Gastroesophageal sphincter (tissue), 4 donors: ENCODE measurements around the gene CHTOP. TPM values are rescaled to one million over a fixed set of nuclear protein-coding genes. Genes with fewer than 3 reads are reported as not detected.

Experiments
- ATAC-seq: fragments of 150-250 bp; one replicate; pipeline ENCODE4 v1.9.1; 2016; ENCODE audit warnings: mild to moderate bottlenecking, moderate library complexity
- H3K27ac ChIP-seq, 4 donors: fragments of 200-600 bp; sonication (generic) in 3 of 4; 1 replicate in 3 of 4; 2 replicates in 1 of 4; pipeline ENCODE4 v1.5.1; 2016 to 2019
- H3K27me3 ChIP-seq: fragments of 200-600 bp; sonication (generic); one replicate; pipeline ENCODE4 v1.5.1; 2019
- H3K36me3 ChIP-seq, 2 donors: fragments of 200-600 bp; sonication (generic); one replicate each; pipeline ENCODE4 v1.5.1; 2019; ENCODE audit warnings: control low read depth in 1 of 2
- H3K4me1 ChIP-seq, 3 donors: fragments of 200-600 bp; sonication (generic); 1 replicate in 2 of 3; 2 replicates in 1 of 3; pipeline ENCODE4 v1.5.1; 2016 to 2019; ENCODE audit warnings: control low read depth in 2 of 3
- H3K4me3 ChIP-seq, 2 donors: fragments of 200-600 bp; sonication (generic); one replicate each; pipeline ENCODE4 v1.5.1; 2019; ENCODE audit warnings: mild to moderate bottlenecking in 1 of 2, moderate library complexity in 1 of 2
- H3K9me3 ChIP-seq, 3 donors: fragments of 200-600 bp; sonication (generic); one replicate each; pipeline ENCODE4 v1.5.1; 2017 to 2019; ENCODE audit warnings: control low read depth in 2 of 3
- EP300 ChIP-seq: sonication (generic); formaldehyde crosslinking; IDR thresholded peaks from one replicate; pipeline ENCODE4 v1.6.1; 2017; ENCODE audit warnings: antibody characterized with exemption, mild to moderate bottlenecking
- POLR2A ChIP-seq, 2 donors: fragments of 450-650 bp; IDR thresholded peaks; one replicate each; pipeline ENCODE4 v1.6.1; 2017; ENCODE audit warnings: antibody characterized with exemption in 2 of 2, mild to moderate bottlenecking in 2 of 2, moderate library complexity in 1 of 2
- POLR2AphosphoS5 ChIP-seq: sonication (generic); formaldehyde crosslinking; IDR thresholded peaks from one replicate; pipeline ENCODE4 v1.6.1; 2017; ENCODE audit warnings: antibody characterized with exemption
- WGBS, 2 donors: methylation state at CpG; one replicate each; pipeline ENCODE4 v1.1.5; 2018; ENCODE audit warnings: low coverage in 1 of 2; 5-methylcytosine and 5-hydroxymethylcytosine counted together
- total RNA-seq, 4 donors: library from RNA; depleted of rRNA; stranded (reverse); fragments of >200 nt; gene quantifications; one replicate each; pipeline ENCODE4 v1.1.0, GENCODE V29; 2016
- TF ChIP-seq, protein P1 (sequence below), 4 experiments: fragments of 200-600 bp in 2 of 4; fragments of 450-650 bp in 2 of 4; sonication (generic) in 1 of 4; IDR thresholded peaks; one replicate each; pipeline ENCODE4 v1.5.1; 2017 to 2019; ENCODE audit warnings: antibody characterized with exemption in 4 of 4, mild to moderate bottlenecking in 2 of 4, moderate library complexity in 2 of 4

Gene CHTOP
- total RNA-seq, 4 donors from 2014 or later: 33.7 to 57.0 (median 42.2) TPM

DNA sequence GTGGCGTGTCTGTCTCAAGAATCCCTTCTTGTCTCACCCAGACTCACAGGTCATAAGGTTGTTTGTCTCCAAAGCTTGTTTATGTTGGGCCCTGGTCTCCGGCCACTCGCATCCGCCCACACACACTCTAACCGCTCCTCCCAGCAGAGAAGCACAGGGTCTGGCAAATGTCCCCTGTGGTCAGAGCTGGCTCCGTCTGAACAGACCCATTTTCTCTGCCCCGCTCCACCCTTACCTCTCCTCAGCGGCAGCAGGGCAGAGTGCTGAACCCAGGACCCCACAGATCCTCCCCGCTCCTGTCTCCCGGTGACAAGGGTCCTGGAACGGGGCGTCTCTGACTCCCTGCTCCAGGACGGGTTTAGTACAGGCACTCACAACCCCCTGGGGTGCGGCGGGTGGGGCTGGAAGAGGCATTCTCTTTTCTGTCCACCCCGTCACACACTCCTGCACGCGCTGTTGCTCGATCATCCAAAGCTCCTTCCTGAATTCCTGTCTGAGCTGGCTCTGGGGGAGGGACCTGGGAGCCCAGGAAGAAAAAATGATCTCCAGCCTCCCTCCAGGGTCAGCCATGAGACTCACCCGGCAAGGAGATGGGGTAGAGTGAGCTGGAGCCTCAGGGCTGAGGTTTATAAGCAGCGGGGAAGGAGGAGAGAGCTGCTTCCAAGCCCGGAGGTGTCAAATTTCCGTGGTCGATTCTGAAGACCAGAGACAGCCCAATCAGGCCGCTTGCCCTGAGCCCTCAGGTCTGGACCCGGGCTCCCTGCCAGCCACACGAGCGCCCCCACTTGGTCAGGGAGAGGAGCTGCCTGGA, 6.8 kb upstream of the CHTOP start, which contains the start of gene S100A13:
Gene S100A13 (minus strand): TSS at position 602 of the 811 bp plus-strand sequence. CDS start 1,033 bp downstream, outside the sequence.
- peak; percentile 78 for ATAC-seq
- peaks cover 0 to 55% (median 15%) of the 10 kb centered on the region in 3 donors for H3K4me1 ChIP-seq
- H3K27me3 ChIP-seq: no peaks in the 10 kb centered on the region
- peaks cover 0 to 29% of the 10 kb centered on the region in 2 donors for H3K36me3 ChIP-seq
- peak within 1 kb of the TSS; percentile 46 to 61 for H3K4me3 ChIP-seq
- TF ChIP-seq POLR2A (IDR thresholded peaks at IDR 0.05): peak; percentile 61 to 80
- TF ChIP-seq POLR2AphosphoS5: peak; percentile 78
- TF ChIP-seq EP300: no peak
- TF ChIP-seq, protein P1, sequence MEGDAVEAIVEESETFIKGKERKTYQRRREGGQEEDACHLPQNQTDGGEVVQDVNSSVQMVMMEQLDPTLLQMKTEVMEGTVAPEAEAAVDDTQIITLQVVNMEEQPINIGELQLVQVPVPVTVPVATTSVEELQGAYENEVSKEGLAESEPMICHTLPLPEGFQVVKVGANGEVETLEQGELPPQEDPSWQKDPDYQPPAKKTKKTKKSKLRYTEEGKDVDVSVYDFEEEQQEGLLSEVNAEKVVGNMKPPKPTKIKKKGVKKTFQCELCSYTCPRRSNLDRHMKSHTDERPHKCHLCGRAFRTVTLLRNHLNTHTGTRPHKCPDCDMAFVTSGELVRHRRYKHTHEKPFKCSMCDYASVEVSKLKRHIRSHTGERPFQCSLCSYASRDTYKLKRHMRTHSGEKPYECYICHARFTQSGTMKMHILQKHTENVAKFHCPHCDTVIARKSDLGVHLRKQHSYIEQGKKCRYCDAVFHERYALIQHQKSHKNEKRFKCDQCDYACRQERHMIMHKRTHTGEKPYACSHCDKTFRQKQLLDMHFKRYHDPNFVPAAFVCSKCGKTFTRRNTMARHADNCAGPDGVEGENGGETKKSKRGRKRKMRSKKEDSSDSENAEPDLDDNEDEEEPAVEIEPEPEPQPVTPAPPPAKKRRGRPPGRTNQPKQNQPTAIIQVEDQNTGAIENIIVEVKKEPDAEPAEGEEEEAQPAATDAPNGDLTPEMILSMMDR (IDR thresholded peaks at IDR 0.05): peak in 3 of 4 experiments; percentile 55 to 69 (median 67)
- WGBS, 2 donors: 0 to 7% methylated on average over 3 to 9 of the region's 28 CpGs
- H3K27ac ChIP-seq: peak within 1 kb of the TSS; percentile 60 to 91 (median 86)
- H3K9me3 ChIP-seq: no peaks in the 10 kb centered on the region

DNA sequence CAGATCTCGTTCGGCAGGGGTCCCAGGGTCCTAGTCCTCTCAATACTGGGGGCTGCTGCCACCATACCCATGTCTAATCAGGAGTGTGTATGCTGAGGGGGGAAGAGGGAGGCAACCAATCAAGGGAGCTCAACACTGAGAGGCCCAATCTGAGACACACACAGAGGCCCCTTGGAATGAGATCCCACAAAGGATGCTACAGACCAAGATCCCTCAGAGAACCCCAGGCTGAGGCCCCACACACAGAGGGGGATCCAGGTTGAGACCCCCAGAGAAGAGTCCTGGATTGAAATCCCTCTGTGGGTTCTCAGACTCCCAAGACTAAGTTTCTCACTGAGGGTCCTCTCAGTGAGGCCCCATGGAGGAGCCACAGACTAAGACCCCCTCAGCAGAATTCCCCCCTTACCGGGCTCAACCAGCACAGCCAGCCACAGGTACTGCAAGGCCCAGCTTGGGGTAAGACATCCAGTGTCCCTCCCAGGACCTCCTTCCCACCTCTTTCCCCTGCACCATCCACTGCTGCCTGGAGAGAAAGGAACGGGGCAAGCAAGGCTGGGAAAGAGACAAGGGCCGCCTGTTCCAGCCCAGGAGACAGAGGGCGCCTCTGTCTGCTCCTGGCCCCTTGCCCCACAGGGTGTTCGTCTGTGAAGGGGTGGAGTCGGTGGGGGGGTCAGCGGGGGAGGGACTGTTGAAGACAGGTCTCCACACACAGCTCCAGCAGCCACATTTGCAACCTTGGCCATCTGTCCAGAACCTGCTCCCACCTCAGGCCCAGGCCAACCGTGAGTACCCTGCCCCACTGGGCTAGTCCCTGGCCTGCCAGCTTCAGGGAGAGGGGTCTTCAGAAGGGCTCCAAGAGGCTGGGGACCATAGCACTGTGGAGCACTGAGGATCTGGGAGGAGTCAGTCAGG, 5.9 kb upstream of the CHTOP start, which contains the start of gene S100A1:
Gene S100A1 (plus strand): TSS at position 720 of the 912 bp plus-strand sequence. CDS start 2,088 bp downstream, outside the sequence.
- TF ChIP-seq POLR2A (IDR thresholded peaks at IDR 0.05) (no peak), EP300 (no peak), POLR2AphosphoS5 (no peak)
- TF ChIP-seq, protein P1 (IDR thresholded peaks at IDR 0.05): no peak
- Histone ChIP-seq H3K27me3 (no peaks in the 10 kb centered on the region), H3K36me3 (peaks cover 0 to 23% of the 10 kb centered on the region in 2 donors), H3K9me3 (no peaks in the 10 kb centered on the region), H3K4me1 (peaks cover 0 to 59% (median 15%) of the 10 kb centered on the region in 3 donors), H3K4me3 (peak within 1 kb of the TSS; percentile 46 to 61), H3K27ac (peak within 1 kb of the TSS; percentile 60 to 91 (median 86))
- 0 to 80% methylated on average over 1 of the region's 10 CpGs for WGBS, 2 donors
- ATAC-seq: peak; percentile 23

DNA sequence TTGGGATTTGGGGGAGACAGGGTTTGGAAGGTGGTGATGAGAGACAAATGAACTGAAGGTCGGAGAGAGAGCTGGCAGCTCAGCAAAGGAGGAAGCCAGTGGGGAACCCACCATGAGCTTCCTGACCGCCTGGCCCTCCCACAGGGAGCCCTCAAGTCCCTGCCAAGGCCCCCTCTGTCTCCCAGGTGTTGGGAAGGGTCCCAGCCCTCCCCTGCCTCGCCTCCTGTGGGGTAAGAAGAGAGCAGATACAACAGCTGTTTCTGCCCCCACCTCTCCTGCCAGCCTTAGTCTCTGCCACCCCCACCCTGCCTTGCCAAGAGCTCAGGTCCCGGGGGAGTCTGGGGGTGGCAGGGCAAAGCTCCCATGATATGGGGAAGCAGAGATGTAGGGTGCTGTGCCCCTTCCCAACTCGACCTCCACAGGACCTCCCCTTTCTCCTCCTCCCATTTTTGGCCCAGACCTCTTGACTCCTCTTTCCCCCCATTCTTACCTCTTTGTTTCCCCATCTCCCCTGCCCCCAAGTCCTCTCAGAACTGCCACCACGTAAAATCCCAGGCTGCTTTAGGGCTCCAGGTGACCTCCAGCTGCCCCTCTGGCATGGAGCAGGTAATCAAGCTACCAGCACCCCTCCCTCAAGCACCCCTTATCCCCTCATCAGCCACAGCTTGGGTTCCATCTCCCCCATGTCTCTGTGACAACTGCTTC, 5.1 kb upstream of the CHTOP start:
- peak overlapping the region in 3 of 4 donors; percentile 83 to 91 (median 88) for H3K27ac ChIP-seq
- WGBS, 2 donors: 74 to 100% methylated on average over 1 to 3 of the region's 6 CpGs
- TF ChIP-seq, protein P1 (IDR thresholded peaks at IDR 0.05): no peak
- TF ChIP-seq EP300 (no peak), POLR2A (IDR thresholded peaks at IDR 0.05) (no peak), POLR2AphosphoS5 (no peak)
- H3K9me3 ChIP-seq: no peaks in the 10 kb centered on the region
- peaks cover 0 to 15% of the 10 kb centered on the region in 2 donors for H3K36me3 ChIP-seq
- H3K27me3 ChIP-seq: no peaks in the 10 kb centered on the region
- H3K4me3 ChIP-seq: no peak overlapping the region
- H3K4me1 ChIP-seq: peaks cover 0 to 60% (median 15%) of the 10 kb centered on the region in 3 donors
- ATAC-seq: no peak

DNA sequence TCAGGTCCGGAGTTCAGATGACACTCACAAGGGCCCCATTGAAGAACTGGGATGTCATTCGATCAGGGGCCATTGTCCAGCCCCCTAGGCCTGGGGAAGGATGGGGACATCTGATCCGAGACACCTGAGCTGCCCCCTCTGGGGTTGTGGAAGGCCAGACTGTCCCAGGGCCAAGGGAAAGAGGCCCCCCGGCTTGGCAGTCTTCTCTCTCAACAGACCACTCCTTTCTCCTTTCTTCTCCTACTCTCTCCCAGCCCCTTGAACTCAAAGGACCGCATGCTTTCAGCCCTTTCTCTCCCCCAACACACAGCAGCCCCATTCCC, 4.6 kb upstream of the CHTOP start:
- 60 to 62% methylated on average over 1 to 4 of the region's 5 CpGs for WGBS, 2 donors
- no peak for ATAC-seq
- Histone ChIP-seq H3K9me3 (no peaks in the 10 kb centered on the region), H3K4me3 (no peak overlapping the region), H3K4me1 (peaks cover 0 to 59% (median 15%) of the 10 kb centered on the region in 3 donors), H3K36me3 (peaks cover 0 to 10% of the 10 kb centered on the region in 2 donors), H3K27me3 (no peaks in the 10 kb centered on the region), H3K27ac (peak overlapping the region in 1 of 4 donors; percentile 83)
- no peak for TF ChIP-seq EP300
- no peak for TF ChIP-seq POLR2AphosphoS5
- TF ChIP-seq, protein P1 (IDR thresholded peaks at IDR 0.05): no peak
- no peak for TF ChIP-seq POLR2A (IDR thresholded peaks at IDR 0.05)
